B cell (primary cell): ENCODE data around the gene LDB3. TPM values are rescaled to one million over a fixed set of nuclear protein-coding genes. Genes with fewer than 3 reads are reported as not detected.

ENCODE experiments used
- ATAC-seq: fragments of 200-7000 bp; cut with Tn5 transposase; one replicate; pipeline ENCODE4 v1.10.0; 2021; ENCODE audit warnings: low read depth, mild to moderate bottlenecking, moderate number of reproducible peaks, moderate library complexity
- CTCF ChIA-PET: fragments of 350-600 bp; sonication (Branson Sonifier 250); formaldehyde crosslinking; loops from one replicate; lab custom pipeline; 2021; ENCODE audit warnings: antibody characterized with exemption, inconsistent platforms; lab: Charles Lee
- POLR2A ChIA-PET: fragments of 350-600 bp; sonication (Branson Sonifier 250); formaldehyde crosslinking; loops from one replicate; lab custom pipeline; 2021; ENCODE audit warnings: antibody characterized with exemption; lab: Charles Lee
- DNase-seq: peaks from one replicate; pipeline ENCODE4 v3.0.0; 2013
- H2AFZ ChIP-seq: 2 replicates; pipeline ENCODE4 v1.6.1; 2012; ENCODE audit warnings: mild to moderate bottlenecking, low read depth, low read length; ENCODE audit not compliant: insufficient read depth, poor library complexity, severe bottlenecking
- H3K27ac ChIP-seq, 2 donors: 1 replicate in 1 of 2; 2 replicates in 1 of 2; pipeline ENCODE4 v1.5.1; 2012 to 2013; ENCODE audit warnings: low read length in 2 of 2, mild to moderate bottlenecking in 2 of 2, moderate library complexity in 1 of 2
- H3K27me3 ChIP-seq, 4 experiments: fragments of 200-600 bp in 1 of 4; sonication (generic) in 1 of 4; replicated peaks in 1 of 4; 1 replicate in 2 of 4; 2 replicates in 2 of 4; pipeline versions ENCODE4 v1.6.1 to v1.7.0; 2013 to 2016; ENCODE audit warnings: low read length in 3 of 4, mild to moderate bottlenecking in 2 of 4, mixed read lengths in 1 of 4, moderate library complexity in 1 of 4; ENCODE audit not compliant: insufficient read depth in 4 of 4, control insufficient read depth in 3 of 4; ENCODE audit errors: control extremely low read depth in 1 of 4
- H3K36me3 ChIP-seq, 2 experiments: replicated peaks in 1 of 2; 1 replicate in 1 of 2; 2 replicates in 1 of 2; pipeline versions ENCODE4 v1.6.1 to v1.7.1; 2013; ENCODE audit warnings: low read length in 1 of 2; ENCODE audit not compliant: insufficient read depth in 2 of 2, control insufficient read depth in 1 of 2; ENCODE audit errors: control extremely low read depth in 1 of 2, extremely low read depth in 1 of 2
- H3K4me1 ChIP-seq, 2 donors: fragments of 200-600 bp in 1 of 2; sonication (generic) in 1 of 2; 1 replicate in 1 of 2; 2 replicates in 1 of 2; pipeline versions ENCODE4 v1.5.1 to v1.6.1; 2013 to 2017; ENCODE audit warnings: low read length in 2 of 2; ENCODE audit not compliant: control insufficient read depth in 2 of 2, insufficient read depth in 2 of 2
- H3K4me2 ChIP-seq: replicated peaks from 2 replicates; pipeline ENCODE3; 2012; ENCODE audit warnings: mild to moderate bottlenecking, low read depth, low read length; ENCODE audit not compliant: poor library complexity, severe bottlenecking
- H3K4me3 ChIP-seq, 5 experiments: fragments of 200-600 bp in 1 of 5; sonication (generic) in 1 of 5; 1 replicate in 3 of 5; 2 replicates in 2 of 5; pipeline versions ENCODE4 v1.5.1 to v1.7.0; 2011 to 2016; ENCODE audit warnings: low read length in 4 of 5, mild to moderate bottlenecking in 4 of 5, low read depth in 2 of 5, control low read depth in 1 of 5, moderate library complexity in 1 of 5; ENCODE audit not compliant: insufficient read depth in 1 of 5; ENCODE audit errors: control extremely low read depth in 1 of 5, extremely low read depth in 1 of 5
- H3K79me2 ChIP-seq: fragments of 200-600 bp; sonication (generic); one replicate; pipeline ENCODE4 v1.6.0; 2016; ENCODE audit warnings: low read length; ENCODE audit not compliant: control insufficient read depth, insufficient read depth
- H3K9ac ChIP-seq: fragments of 200-600 bp; sonication (generic); 2 replicates; pipeline ENCODE4 v1.6.1; 2017; ENCODE audit warnings: mild to moderate bottlenecking, low read length, moderate library complexity
- H3K9me3 ChIP-seq, 3 donors: one replicate each; pipeline versions ENCODE4 v1.6.1 to v1.7.1; 2013; ENCODE audit warnings: low read length in 2 of 3; ENCODE audit not compliant: control insufficient read depth in 2 of 3, insufficient read depth in 1 of 3; ENCODE audit errors: control extremely low read depth in 1 of 3
- H4K20me1 ChIP-seq: 2 replicates; pipeline ENCODE4 v1.6.0; 2012; ENCODE audit warnings: mild to moderate bottlenecking, low read length; ENCODE audit not compliant: insufficient read depth, control insufficient read depth, poor library complexity, severe bottlenecking
- H3K27ac Mint-ChIP-seq: one replicate; pipeline ENCODE4 v1.8.0; 2021; ENCODE audit warnings: mixed read lengths
- H3K27me3 Mint-ChIP-seq: one replicate; pipeline ENCODE4 v1.8.0; 2021; ENCODE audit warnings: mixed read lengths
- H3K4me1 Mint-ChIP-seq: one replicate; pipeline ENCODE4 v1.8.0; 2021; ENCODE audit warnings: mixed read lengths
- H3K4me3 Mint-ChIP-seq: one replicate; pipeline ENCODE4 v1.8.0; 2021; ENCODE audit warnings: mixed read lengths
- H3K9me3 Mint-ChIP-seq: one replicate; pipeline ENCODE4 v1.8.0; 2022; ENCODE audit warnings: mixed read lengths; ENCODE audit not compliant: insufficient read depth
- CTCF ChIP-seq: fragments of 200-600 bp; IDR thresholded peaks from one replicate; pipeline ENCODE4 v1.8.0; 2022; ENCODE audit warnings: antibody characterized with exemption, mild to moderate bottlenecking
- EZH2 ChIP-seq: IDR thresholded peaks from 2 replicates; pipeline ENCODE4 v1.6.1; 2012; ENCODE audit warnings: borderline replicate concordance, low read depth, mild to moderate bottlenecking, moderate library complexity, low read length; ENCODE audit not compliant: insufficient read depth, poor library complexity, severe bottlenecking
- WGBS: methylation state at CpG from one replicate; pipeline ENCODE4 v1.1.5; 2013; ENCODE audit warnings: missing lambda C conversion rate; ENCODE audit not compliant: insufficient coverage; 5-methylcytosine and 5-hydroxymethylcytosine counted together
- intact Hi-C: fragments of 100-400 bp; cut with micrococcal nuclease; formaldehyde crosslinking; loops from one replicate; pipeline ENCODE4 v1.10.0; 2022
- polyA plus RNA-seq: library from polyadenylated mRNA; depleted of rRNA; stranded (reverse); fragments of >200 nt; gene quantifications from 2 replicates; pipeline ENCODE4 v1.2.3, GENCODE V29; 2012
- total RNA-seq, 2 donors: library from RNA; stranded (reverse); fragments of 120-200 nt in 1 of 2; gene quantifications; 1 replicate in 1 of 2; 2 replicates in 1 of 2; pipeline versions ENCODE4 v1.2.3 to v1.2.4, GENCODE V29; 2013 to 2022

Gene LDB3
- total and polyA plus RNA-seq, 2 donors (not counting 1 experiment from before 2014, with no cell fraction given): 0.01 to 0.07 TPM

- H3K79me2 ChIP-seq: no peaks in the 10 kb centered on the region
- DNase-seq (no peak), ATAC-seq (no peak)
- no peaks in the 10 kb centered on the region for H3K4me1 Mint-ChIP-seq
- no peak overlapping the region for H3K27ac Mint-ChIP-seq
- intact Hi-C loops: no loop called here
- H3K27me3 Mint-ChIP-seq: peaks cover 5% of the 10 kb centered on the region
- H3K4me2 ChIP-seq: no peak overlapping the region
- no peaks in the 10 kb centered on the region for H3K36me3 ChIP-seq
- POLR2A ChIA-PET: no interaction called here
- no peaks in the 10 kb centered on the region for H3K27me3 ChIP-seq
- no peaks in the 10 kb centered on the region for H3K9me3 ChIP-seq
- CTCF ChIA-PET: interaction anchor here (0.6 kb wide), 1 partner anchor 13 kb away, joined by 3 read pairs; no protein-coding TSS in a partner anchor
- no peak overlapping the region for H3K9ac ChIP-seq
- no peaks in the 10 kb centered on the region for H3K4me1 ChIP-seq
- 68% methylated on average over 3 of the region's 3 CpGs for WGBS
- no peak for TF ChIP-seq EZH2
- H3K9me3 Mint-ChIP-seq: no peaks in the 10 kb centered on the region
- no peak overlapping the region for H3K27ac ChIP-seq
- no peaks in the 10 kb centered on the region for H4K20me1 ChIP-seq
- H2AFZ ChIP-seq: no peak overlapping the region
- no peak overlapping the region for H3K4me3 Mint-ChIP-seq
- no peak overlapping the region for H3K4me3 ChIP-seq
Observed at GRCh38 chr10:86658751-86659150, 9.6 kb upstream of the LDB3 start.

- 92% methylated on average over 13 of the region's 19 CpGs for WGBS
- no peaks in the 10 kb centered on the region for H3K36me3 ChIP-seq
- no peaks in the 10 kb centered on the region for H3K9me3 Mint-ChIP-seq
- H3K79me2 ChIP-seq: no peaks in the 10 kb centered on the region
- no peaks in the 10 kb centered on the region for H3K4me1 ChIP-seq
- H3K4me1 Mint-ChIP-seq: no peaks in the 10 kb centered on the region
- H3K4me3 ChIP-seq: no peak overlapping the region
- no peaks in the 10 kb centered on the region for H3K9me3 ChIP-seq
- no peak overlapping the region for H3K9ac ChIP-seq
- H2AFZ ChIP-seq: no peak overlapping the region
- no peaks in the 10 kb centered on the region for H3K27me3 ChIP-seq
- H3K4me2 ChIP-seq: no peak overlapping the region
- no peak overlapping the region for H3K27ac ChIP-seq
- ChIA-PET CTCF (interaction anchor here (0.6 kb wide), 1 partner anchor 14 kb away, joined by 3 read pairs; no protein-coding TSS in a partner anchor), POLR2A (no interaction called here)
- H3K27ac Mint-ChIP-seq: no peak overlapping the region
- ATAC-seq: no peak
- DNase-seq: no peak
- no peaks in the 10 kb centered on the region for H4K20me1 ChIP-seq
- H3K27me3 Mint-ChIP-seq: peaks cover 5% of the 10 kb centered on the region
- intact Hi-C loops: no loop called here
- TF ChIP-seq CTCF: no peak
- TF ChIP-seq EZH2: no peak
- no peak overlapping the region for H3K4me3 Mint-ChIP-seq
Observed at GRCh38 chr10:86659161-86659691, 9.1 kb upstream of the LDB3 start.
